NT2/D1 (cell line): ENCODE results near the gene MEX3B.

Experiments used
- SUZ12 ChIP-seq: IDR thresholded peaks from 2 replicates; pipeline ENCODE4 v1.6.1; 2011; ENCODE audit not compliant: insufficient read length, insufficient read depth; ENCODE audit errors: extremely low read depth
- ZNF274 ChIP-seq: IDR thresholded peaks from 2 replicates; pipeline ENCODE4 v1.6.1; 2011; ENCODE audit warnings: mild to moderate bottlenecking, low read depth, low read length

DNA sequence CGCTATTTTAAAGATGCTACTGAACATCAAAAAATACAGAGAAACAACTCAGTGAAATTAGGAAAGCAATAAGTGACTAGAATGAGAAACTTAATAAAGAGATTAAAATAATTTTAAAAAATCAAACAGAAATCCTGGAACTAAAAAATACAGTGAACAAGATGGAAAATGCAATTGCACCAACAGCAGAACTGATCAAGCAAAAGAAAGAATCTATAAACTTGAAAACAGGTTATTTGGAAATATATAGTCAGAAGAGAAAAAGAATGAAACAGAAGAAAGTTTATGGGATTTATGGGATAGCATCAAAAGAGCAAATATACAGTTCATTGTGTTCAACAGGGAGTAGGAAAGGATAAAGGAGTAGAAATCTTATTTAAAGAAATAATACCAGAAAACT, 53.3 kb downstream of the MEX3B start:
- no peak for TF ChIP-seq SUZ12
- TF ChIP-seq ZNF274: no peak
